ENCODE results near the gene GPSM3. TPM values are rescaled to one million over a fixed set of nuclear protein-coding genes. Genes with fewer than 3 reads are reported as not detected.

Gene GPSM3
- total RNA-seq, 1 experiment from 2014 or later: 4.8 TPM

- Histone ChIP-seq H3K36me3 (ENCODE audit: insufficient read depth, low read length, poor library complexity, severe bottlenecking) (no peaks in the 10 kb centered on the region), H3K27me3 (replicated peaks; ENCODE audit: insufficient read depth, low read depth, low read length, poor library complexity) (no peaks in the 10 kb centered on the region), H3K4me1 (ENCODE audit: insufficient read depth, low read length, poor library complexity, severe bottlenecking) (no peaks in the 10 kb centered on the region), H3K4me3 (ENCODE audit: low read depth, low read length, poor library complexity, severe bottlenecking) (no peak overlapping the region), H3K9me3 (ENCODE audit: low read depth, low read length, poor library complexity, severe bottlenecking) (no peaks in the 10 kb centered on the region), H3K27ac (ENCODE audit: low read depth, low read length, poor library complexity, severe bottlenecking) (no peak overlapping the region)
- CTCF ChIA-PET: no interaction called here
- intact Hi-C loops (cut with micrococcal nuclease; ENCODE audit: unreplicated experiment): no loop called here
- POLR2A ChIA-PET (ENCODE audit: low non-redundant PET): no interaction called here
- no TSS peak for BruUV-seq (replicated peaks)
- DNase-seq (ENCODE audit: low spot score): no peak
- no peak for TF ChIP-seq EZH2 (IDR thresholded peaks at IDR 0.05; ENCODE audit: borderline replicate concordance, low read depth, low read length, poor library complexity, severe bottlenecking)
- TF ChIP-seq CTCF (conservative IDR thresholded peaks at IDR 0.05; ENCODE audit: low read depth, low read length): no peak
Measured at GRCh38 chr6:32218167-32218566, 25.7 kb upstream of the GPSM3 start.

GRCh38 chr6:32216998-32217397, 24.6 kb upstream of the GPSM3 start:
- TF ChIP-seq EZH2 (IDR thresholded peaks at IDR 0.05; ENCODE audit: borderline replicate concordance, low read depth, low read length, poor library complexity, severe bottlenecking) (no peak), CTCF (conservative IDR thresholded peaks at IDR 0.05; ENCODE audit: low read depth, low read length) (no peak)
- POLR2A ChIA-PET (ENCODE audit: low non-redundant PET): no interaction called here
- no peak overlapping the region for H3K4me3 ChIP-seq (ENCODE audit: low read depth, low read length, poor library complexity, severe bottlenecking)
- intact Hi-C loops (cut with micrococcal nuclease; ENCODE audit: unreplicated experiment): no loop called here
- no peaks in the 10 kb centered on the region for H3K27me3 ChIP-seq (replicated peaks; ENCODE audit: insufficient read depth, low read depth, low read length, poor library complexity)
- H3K4me1 ChIP-seq (ENCODE audit: insufficient read depth, low read length, poor library complexity, severe bottlenecking): no peaks in the 10 kb centered on the region
- no peaks in the 10 kb centered on the region for H3K36me3 ChIP-seq (ENCODE audit: insufficient read depth, low read length, poor library complexity, severe bottlenecking)
- no peaks in the 10 kb centered on the region for H3K9me3 ChIP-seq (ENCODE audit: low read depth, low read length, poor library complexity, severe bottlenecking)
- H3K27ac ChIP-seq (ENCODE audit: low read depth, low read length, poor library complexity, severe bottlenecking): no peak overlapping the region
- CTCF ChIA-PET: no interaction called here
- no TSS peak for BruUV-seq (replicated peaks)
- DNase-seq (ENCODE audit: low spot score): no peak

- DNase-seq (ENCODE audit: low spot score): no peak
- Histone ChIP-seq H3K4me3 (ENCODE audit: low read depth, low read length, poor library complexity, severe bottlenecking) (no peak overlapping the region), H3K9me3 (ENCODE audit: low read depth, low read length, poor library complexity, severe bottlenecking) (no peaks in the 10 kb centered on the region), H3K27ac (ENCODE audit: low read depth, low read length, poor library complexity, severe bottlenecking) (no peak overlapping the region), H3K4me1 (ENCODE audit: insufficient read depth, low read length, poor library complexity, severe bottlenecking) (no peaks in the 10 kb centered on the region), H3K27me3 (replicated peaks; ENCODE audit: insufficient read depth, low read depth, low read length, poor library complexity) (no peaks in the 10 kb centered on the region), H3K36me3 (ENCODE audit: insufficient read depth, low read length, poor library complexity, severe bottlenecking) (no peaks in the 10 kb centered on the region)
- TF ChIP-seq CTCF (conservative IDR thresholded peaks at IDR 0.05; ENCODE audit: low read depth, low read length) (no peak), EZH2 (IDR thresholded peaks at IDR 0.05; ENCODE audit: borderline replicate concordance, low read depth, low read length, poor library complexity, severe bottlenecking) (no peak)
- no TSS peak for BruUV-seq (replicated peaks)
- CTCF ChIA-PET: interaction anchor here (0.7 kb wide), 1 partner anchor 16 kb away, joined by 12 read pairs; no protein-coding TSS in a partner anchor
- intact Hi-C loops (cut with micrococcal nuclease; ENCODE audit: unreplicated experiment): no loop called here
- POLR2A ChIA-PET (ENCODE audit: low non-redundant PET): no interaction called here
Measured at GRCh38 chr6:32216285-32216684, 23.8 kb upstream of the GPSM3 start.

Measured in A673 (cell line).